Lung microvascular endothelial cell (primary cell): Measurements from ENCODE around the gene HSPBAP1. TPM values are rescaled to one million over a fixed set of nuclear protein-coding genes. Genes with fewer than 3 reads are reported as not detected.
A peak's percentile ranks its signal among the peaks of the same experiment; 100 is the strongest.

Experiments
- DNase-seq, 2 donors: peaks; one replicate each; pipeline versions ENCODE4 v3.0.0 to v3.0.0-alpha.2; 2010; ENCODE audit warnings: low read depth in 2 of 2
- total RNA-seq: library from RNA; depleted of rRNA; stranded (reverse); fragments of >200 nt; gene quantifications from 2 replicates; pipeline ENCODE4 v1.2.1, GENCODE V29; 2014

The HSPBAP1 gene, protein sequence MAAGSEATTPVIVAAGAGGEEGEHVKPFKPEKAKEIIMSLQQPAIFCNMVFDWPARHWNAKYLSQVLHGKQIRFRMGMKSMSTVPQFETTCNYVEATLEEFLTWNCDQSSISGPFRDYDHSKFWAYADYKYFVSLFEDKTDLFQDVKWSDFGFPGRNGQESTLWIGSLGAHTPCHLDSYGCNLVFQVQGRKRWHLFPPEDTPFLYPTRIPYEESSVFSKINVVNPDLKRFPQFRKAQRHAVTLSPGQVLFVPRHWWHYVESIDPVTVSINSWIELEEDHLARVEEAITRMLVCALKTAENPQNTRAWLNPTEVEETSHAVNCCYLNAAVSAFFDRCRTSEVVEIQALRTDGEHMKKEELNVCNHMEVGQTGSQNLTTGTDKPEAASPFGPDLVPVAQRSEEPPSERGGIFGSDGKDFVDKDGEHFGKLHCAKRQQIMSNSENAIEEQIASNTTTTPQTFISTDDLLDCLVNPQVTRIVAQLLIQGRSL
- 5.9 and 12.5 TPM in 2 replicates for total RNA-seq

GRCh38 chr3:122793568-122794416 is at the start of gene HSPBAP1:
TSS of gene HSPBAP1 (minus strand) at chr3:122793831. CDS start at chr3:122793680, 151 bp downstream.
- DNase-seq, result peak; percentile 93

- no peak for DNase-seq
Observed at GRCh38 chr3:122835590-122835989, 42.0 kb upstream of the HSPBAP1 start.

- no peak for DNase-seq
Observed at GRCh38 chr3:122828281-122828680, 34.6 kb upstream of the HSPBAP1 start.

DNA sequence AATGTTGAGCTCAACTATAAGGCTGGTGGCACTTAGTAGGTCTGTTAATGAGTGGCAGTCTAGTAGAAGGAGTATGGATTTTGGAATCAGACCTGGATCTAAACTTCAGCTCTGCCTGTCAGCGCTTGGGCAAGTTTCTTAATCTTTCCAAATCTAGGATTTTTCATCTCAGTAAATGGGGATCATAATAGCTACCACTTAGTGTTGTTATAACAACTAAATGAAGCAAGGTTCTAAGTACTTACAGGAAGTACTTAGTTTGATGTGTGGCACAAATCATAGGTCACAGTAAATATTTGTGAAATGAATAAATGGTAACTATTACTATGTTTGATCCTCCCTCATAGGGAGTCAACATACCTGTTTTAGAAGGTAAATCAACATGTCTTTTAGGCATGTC is 32.6 kb upstream of the HSPBAP1 start:
- DNase-seq, result no peak

GRCh38 chr3:122825460-122825859 is 31.8 kb upstream of the HSPBAP1 start:
- DNase-seq, result no peak

GRCh38 chr3:122824465-122825381 is 31.1 kb upstream of the HSPBAP1 start:
- DNase-seq, result no peak

GRCh38 chr3:122816587-122816986 is 23.0 kb upstream of the HSPBAP1 start:
- DNase-seq, result no peak

GRCh38 chr3:122810734-122811133 is 17.1 kb upstream of the HSPBAP1 start:
- DNase-seq, result peak in 1 of 2 donors; percentile 9

DNA sequence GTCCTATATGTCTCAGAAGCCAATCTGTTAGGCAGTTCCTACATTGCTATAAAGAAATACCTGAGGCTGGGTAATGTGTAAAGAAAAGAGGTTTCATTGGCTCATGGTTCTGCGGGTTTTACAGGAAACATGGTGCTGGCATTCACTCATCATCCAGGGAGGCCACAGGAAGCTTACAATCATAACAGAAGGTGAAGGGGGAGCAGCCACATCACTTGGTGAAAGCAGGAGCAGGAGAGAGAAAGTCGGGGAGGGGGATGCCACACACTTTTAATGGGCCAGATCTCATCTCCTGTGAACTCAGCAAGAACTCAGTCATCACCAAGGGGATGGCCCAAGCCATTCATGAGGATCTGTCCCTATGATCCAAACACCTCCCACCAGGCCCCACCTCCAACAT is 10.3 kb upstream of the HSPBAP1 start:
- no peak for DNase-seq

GRCh38 chr3:122802323-122802722 is 8.7 kb upstream of the HSPBAP1 start:
- no peak for DNase-seq

DNA sequence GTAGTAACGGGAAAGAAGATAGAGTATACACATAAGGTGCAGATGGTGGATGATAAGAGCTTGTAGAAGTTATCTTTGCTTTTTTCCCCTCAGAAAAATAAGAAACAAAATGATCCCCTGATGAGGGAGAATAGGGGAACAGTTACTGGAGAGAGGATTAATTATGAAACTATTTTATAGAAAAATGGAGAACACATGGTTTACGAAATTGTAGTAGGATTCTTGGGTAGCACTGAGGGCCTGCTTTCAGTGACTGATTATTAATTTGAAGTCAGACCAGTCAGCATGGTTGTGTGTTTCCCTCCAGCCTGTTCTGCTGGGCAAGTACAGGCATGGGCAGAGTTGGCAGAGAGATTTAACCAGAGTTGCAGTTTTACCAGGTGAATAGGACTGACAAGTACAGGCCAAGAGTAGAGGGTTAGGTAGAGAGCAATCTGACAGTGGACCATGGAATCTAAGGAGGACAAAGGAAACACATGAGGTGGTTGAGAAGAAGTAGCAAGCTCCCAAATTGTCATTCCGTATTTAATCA is 7.1 kb upstream of the HSPBAP1 start:
- no peak for DNase-seq

DNA sequence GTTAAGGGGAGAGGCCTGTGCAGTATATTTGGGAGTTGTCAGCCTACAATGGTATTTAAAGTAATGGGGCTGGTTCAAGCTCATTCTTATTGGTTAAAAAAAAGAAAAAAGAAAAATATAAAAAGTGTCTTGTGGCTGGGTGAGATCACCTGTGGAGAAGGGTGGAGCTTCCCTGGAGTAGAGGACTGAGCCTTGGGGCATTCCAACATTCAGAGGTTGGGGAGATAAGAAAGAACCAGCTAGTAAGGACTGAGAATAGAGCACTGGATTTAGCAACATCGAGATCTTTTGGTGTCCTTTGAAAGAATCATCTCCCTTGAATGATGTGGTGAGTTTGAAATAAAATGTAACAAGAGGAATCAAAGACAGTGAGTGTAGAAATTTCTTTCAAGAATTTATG is 6.4 kb upstream of the HSPBAP1 start:
- DNase-seq, result no peak

DNA sequence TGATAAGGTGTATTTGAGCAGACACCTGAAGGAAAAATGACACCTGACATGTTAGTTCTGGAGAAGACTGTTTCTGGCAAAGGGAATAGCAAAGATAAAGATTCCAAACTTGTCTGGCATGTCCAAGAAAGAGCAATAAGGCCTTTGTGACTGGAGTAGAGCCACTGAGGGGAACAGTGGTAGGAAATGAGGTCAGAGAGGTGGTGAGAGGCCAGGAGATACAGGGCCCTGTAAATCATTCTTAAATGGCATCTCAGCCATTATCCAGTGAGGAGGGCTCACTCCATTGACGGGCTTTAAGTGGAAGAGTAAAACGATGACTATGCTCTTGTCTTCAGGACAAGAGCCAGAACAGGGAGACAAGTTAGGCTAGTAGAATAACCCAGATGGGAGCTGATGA is 5.7 kb upstream of the HSPBAP1 start:
- DNase-seq, result no peak

GRCh38 chr3:122797291-122797690 is 3.7 kb upstream of the HSPBAP1 start:
- DNase-seq, result no peak

- no peak for DNase-seq
Observed at GRCh38 chr3:122795674-122796195, 2.1 kb upstream of the HSPBAP1 start.

GRCh38 chr3:122794779-122795673 is 1.4 kb upstream of the HSPBAP1 start, which contains the start of gene SLC49A4:
TSS of gene SLC49A4 (plus strand) at chr3:122795069. CDS start at chr3:122795193, 124 bp downstream.
- peak; percentile 82 to 85 for DNase-seq

DNA sequence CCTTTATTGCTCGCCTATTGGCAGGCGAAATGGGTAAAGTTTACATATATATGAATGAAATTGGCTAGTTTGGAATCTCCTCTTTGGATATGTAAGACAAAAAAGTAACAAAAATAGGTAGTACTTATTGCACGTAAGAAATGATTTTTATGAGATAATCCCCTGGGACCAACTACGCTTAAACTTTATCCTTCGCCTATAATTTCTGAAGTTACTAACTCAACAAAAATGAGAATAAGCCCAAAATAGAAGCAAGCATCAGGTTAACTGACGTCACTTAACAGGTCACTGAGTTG is 800 bp upstream of the HSPBAP1 start:
- DNase-seq, result no peak

DNA sequence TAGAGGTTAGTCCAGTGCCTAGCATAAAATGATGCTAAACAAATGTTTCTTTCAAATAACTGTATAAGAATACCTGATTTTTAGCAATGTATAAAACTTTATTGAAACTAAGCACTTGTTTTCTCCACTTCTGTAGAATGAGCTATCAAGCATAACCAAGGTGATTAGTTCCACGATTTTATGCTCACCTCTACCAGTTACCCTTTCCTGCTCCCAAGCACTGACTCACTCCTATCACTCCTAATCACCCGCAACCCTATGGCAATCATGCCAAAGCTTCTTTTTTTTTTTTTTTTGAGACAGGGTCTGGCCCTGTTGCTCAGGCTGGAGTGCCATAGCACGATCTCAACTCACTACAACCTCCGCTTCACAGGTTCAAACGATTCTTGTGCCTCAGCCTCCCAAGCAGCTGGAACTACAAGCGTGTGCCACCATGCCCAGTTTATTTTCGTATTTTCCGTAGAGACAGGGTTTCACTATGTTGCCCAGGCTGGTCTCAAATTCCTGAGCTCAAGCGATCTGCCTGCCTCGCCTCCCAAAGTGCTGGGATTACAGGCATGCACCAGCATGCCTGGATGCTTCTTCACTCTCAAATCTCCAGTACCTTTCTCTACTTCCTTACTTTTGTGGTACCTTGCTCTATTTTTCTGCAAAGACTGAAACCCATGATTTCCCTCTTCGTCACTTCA is 3.9 kb downstream of the HSPBAP1 start:
- DNase-seq, result no peak

DNA sequence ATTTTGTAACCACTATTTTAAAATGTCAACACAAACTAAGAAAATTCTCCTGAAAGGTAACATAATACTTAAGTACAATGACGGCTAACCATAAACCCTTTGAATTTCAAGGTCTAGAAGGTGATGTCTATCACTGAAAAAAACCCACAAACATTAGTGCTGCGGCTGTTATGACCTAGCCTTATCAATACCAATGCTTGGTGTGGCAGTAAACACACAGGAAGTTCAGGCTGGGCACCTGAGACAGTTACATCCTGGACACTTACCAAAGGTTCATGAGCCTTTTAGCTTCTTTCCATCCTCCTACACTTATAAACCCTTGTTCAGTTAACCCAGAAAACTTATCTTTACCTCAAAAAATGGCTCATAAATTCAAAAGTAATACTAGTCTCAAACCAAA is 5.8 kb downstream of the HSPBAP1 start:
- no peak for DNase-seq
